ENCODE measurements around the gene DYDC2.

DYDC2 gene

DNA sequence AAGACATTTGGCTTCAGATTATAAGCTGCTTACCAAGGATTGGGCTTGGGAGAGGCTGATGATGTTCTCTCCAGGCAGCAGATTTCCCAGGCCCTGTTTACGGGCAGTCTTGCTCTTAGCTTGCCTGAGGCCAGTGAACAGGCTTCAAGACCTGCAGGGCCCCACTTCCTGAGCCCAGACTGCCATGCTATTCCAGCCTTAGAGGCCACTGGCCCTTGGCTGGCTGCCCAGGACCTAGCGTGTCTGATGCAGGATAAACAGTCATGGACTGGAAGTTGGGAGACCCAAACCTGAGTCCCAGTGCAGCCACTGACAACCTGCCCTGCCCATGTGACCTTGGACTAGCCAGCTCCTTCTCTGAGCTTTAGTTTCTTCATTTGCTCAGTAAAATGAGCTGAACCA, 54.7 kb downstream of the DYDC2 start:
- DNase-seq (ENCODE audit: low read depth in 1 of 2, low spot score in 1 of 2): no peak
- H3K27ac ChIP-seq (replicated peaks): no peak overlapping the region
- TF ChIP-seq GABPA (IDR thresholded peaks at IDR 0.05; ENCODE audit: low read depth): no peak
- TF ChIP-seq SPI1 (IDR thresholded peaks at IDR 0.05; ENCODE audit: borderline replicate concordance, low read depth): no peak
- no peak for TF ChIP-seq POLR2AphosphoS5 (IDR thresholded peaks at IDR 0.05; ENCODE audit: low read depth)
- TF ChIP-seq, protein P1, sequence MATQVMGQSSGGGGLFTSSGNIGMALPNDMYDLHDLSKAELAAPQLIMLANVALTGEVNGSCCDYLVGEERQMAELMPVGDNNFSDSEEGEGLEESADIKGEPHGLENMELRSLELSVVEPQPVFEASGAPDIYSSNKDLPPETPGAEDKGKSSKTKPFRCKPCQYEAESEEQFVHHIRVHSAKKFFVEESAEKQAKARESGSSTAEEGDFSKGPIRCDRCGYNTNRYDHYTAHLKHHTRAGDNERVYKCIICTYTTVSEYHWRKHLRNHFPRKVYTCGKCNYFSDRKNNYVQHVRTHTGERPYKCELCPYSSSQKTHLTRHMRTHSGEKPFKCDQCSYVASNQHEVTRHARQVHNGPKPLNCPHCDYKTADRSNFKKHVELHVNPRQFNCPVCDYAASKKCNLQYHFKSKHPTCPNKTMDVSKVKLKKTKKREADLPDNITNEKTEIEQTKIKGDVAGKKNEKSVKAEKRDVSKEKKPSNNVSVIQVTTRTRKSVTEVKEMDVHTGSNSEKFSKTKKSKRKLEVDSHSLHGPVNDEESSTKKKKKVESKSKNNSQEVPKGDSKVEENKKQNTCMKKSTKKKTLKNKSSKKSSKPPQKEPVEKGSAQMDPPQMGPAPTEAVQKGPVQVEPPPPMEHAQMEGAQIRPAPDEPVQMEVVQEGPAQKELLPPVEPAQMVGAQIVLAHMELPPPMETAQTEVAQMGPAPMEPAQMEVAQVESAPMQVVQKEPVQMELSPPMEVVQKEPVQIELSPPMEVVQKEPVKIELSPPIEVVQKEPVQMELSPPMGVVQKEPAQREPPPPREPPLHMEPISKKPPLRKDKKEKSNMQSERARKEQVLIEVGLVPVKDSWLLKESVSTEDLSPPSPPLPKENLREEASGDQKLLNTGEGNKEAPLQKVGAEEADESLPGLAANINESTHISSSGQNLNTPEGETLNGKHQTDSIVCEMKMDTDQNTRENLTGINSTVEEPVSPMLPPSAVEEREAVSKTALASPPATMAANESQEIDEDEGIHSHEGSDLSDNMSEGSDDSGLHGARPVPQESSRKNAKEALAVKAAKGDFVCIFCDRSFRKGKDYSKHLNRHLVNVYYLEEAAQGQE (IDR thresholded peaks at IDR 0.05; ENCODE audit: insufficient replicate concordance, low read depth): no peak
- TF ChIP-seq, protein P2, sequence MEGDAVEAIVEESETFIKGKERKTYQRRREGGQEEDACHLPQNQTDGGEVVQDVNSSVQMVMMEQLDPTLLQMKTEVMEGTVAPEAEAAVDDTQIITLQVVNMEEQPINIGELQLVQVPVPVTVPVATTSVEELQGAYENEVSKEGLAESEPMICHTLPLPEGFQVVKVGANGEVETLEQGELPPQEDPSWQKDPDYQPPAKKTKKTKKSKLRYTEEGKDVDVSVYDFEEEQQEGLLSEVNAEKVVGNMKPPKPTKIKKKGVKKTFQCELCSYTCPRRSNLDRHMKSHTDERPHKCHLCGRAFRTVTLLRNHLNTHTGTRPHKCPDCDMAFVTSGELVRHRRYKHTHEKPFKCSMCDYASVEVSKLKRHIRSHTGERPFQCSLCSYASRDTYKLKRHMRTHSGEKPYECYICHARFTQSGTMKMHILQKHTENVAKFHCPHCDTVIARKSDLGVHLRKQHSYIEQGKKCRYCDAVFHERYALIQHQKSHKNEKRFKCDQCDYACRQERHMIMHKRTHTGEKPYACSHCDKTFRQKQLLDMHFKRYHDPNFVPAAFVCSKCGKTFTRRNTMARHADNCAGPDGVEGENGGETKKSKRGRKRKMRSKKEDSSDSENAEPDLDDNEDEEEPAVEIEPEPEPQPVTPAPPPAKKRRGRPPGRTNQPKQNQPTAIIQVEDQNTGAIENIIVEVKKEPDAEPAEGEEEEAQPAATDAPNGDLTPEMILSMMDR (IDR thresholded peaks at IDR 0.05; ENCODE audit: insufficient read depth, low read length): no peak
- H3K4me3 ChIP-seq (replicated peaks; ENCODE audit: insufficient read depth, low read length): no peak overlapping the region
- peaks cover 24% of the 10 kb centered on the region for H3K27me3 ChIP-seq (ENCODE audit: insufficient read depth, poor library complexity, severe bottlenecking)

DNA sequence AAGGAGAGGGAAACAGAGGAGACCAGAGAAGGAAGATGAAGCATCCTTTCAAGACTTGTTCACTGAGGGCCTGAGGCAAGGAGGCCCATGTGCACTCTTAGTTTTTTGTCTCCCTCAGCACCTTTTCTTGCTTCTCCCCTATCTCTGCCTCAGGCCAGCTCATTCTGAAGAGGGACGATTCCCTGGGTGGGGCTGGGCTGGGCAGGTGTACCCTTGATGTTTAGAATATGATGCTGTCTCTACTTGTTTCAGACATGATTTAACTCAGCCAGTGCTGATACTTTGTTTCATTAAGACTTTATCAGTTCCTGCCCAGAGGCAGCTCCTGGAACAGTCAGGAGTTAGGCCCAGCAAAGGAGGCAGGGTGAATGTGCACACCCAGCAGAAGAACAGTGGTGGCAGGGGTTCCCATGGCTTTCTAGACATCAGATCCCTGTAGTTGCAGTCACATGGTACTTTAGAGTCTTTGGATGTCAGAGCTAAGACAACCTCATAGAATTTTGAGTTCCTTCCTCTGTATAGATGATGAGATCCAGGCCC, 55.2 kb downstream of the DYDC2 start:
- no peak for DNase-seq (ENCODE audit: low read depth in 1 of 2, low spot score in 1 of 2)
- TF ChIP-seq GABPA (IDR thresholded peaks at IDR 0.05; ENCODE audit: low read depth): no peak
- TF ChIP-seq, protein P1 (IDR thresholded peaks at IDR 0.05; ENCODE audit: insufficient replicate concordance, low read depth): no peak
- Histone ChIP-seq H3K27ac (replicated peaks) (no peak overlapping the region), H3K27me3 (ENCODE audit: insufficient read depth, poor library complexity, severe bottlenecking) (peaks cover 24% of the 10 kb centered on the region), H3K4me3 (replicated peaks; ENCODE audit: insufficient read depth, low read length) (no peak overlapping the region)

DNA sequence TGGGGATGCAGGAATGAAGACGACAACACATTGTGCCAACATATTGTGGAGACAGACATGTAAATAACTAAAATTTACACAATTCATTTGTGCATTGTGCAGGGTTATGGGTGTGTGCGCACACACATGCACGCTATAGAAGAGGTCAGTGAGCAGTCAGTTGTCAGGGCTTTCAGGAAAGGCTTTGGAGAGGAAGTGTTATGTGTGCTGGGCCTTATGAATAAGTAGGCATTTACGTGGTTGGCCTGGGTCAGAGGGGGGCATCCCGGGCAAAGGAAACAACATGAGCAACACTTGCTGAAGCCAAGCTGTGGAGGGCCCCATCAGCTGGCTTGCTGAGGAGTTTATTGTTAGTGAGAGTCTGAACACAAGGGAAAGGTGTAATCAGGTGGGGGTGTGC, 55.9 kb downstream of the DYDC2 start:
- Histone ChIP-seq H3K4me3 (replicated peaks; ENCODE audit: insufficient read depth, low read length) (no peak overlapping the region), H3K27ac (replicated peaks) (no peak overlapping the region)
- TF ChIP-seq, protein P2 (IDR thresholded peaks at IDR 0.05; ENCODE audit: insufficient read depth, low read length): no peak
- TF ChIP-seq GABPA (IDR thresholded peaks at IDR 0.05; ENCODE audit: low read depth) (no peak), POLR2AphosphoS5 (IDR thresholded peaks at IDR 0.05; ENCODE audit: low read depth) (no peak), SPI1 (IDR thresholded peaks at IDR 0.05; ENCODE audit: borderline replicate concordance, low read depth) (no peak)
- TF ChIP-seq, protein P1 (IDR thresholded peaks at IDR 0.05; ENCODE audit: insufficient replicate concordance, low read depth): no peak

More for the DNA sequence above, 55.9 kb downstream of the DYDC2 start:
- peaks cover 21% of the 10 kb centered on the region for H3K27me3 ChIP-seq (ENCODE audit: insufficient read depth, poor library complexity, severe bottlenecking)
- DNase-seq (ENCODE audit: low read depth in 1 of 2, low spot score in 1 of 2): no peak

All from HL-60 (cell line).